ENCODE results near the gene ZBTB40.

The ZBTB40 gene

GRCh38 chr1:22536506-22536905, 84.9 kb downstream of the ZBTB40 start:
- no peak for DNase-seq

GRCh38 chr1:22537441-22538139, 85.9 kb downstream of the ZBTB40 start:
- DNase-seq, result no peak

- DNase-seq, result no peak
Observed at GRCh38 chr1:22539510-22540118, 88.0 kb downstream of the ZBTB40 start.

GRCh38 chr1:22540337-22540736, 88.7 kb downstream of the ZBTB40 start:
- DNase-seq, result no peak

GRCh38 chr1:22542886-22543285, 91.2 kb downstream of the ZBTB40 start:
- DNase-seq, result no peak

DNA sequence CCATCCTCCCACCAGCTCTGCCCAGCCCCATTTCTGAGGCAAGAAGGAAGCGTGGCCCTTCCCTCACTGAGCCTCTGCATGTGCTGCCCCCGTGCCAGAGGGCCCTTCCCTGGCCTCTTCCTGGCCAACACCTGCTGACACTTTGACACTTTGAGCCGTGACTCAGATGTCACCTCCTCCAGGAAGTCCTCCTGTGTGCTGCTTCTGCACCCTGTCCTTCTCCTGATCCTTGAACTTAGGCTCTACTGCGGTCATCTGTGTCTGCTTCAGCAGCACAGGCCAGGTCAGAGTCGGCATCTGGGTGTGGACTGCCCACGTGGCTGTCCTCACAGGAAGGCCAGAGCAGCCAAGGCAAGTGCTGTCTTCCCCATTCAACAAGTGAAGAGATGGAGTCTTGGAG, 92.0 kb downstream of the ZBTB40 start:
- no peak for DNase-seq

DNA sequence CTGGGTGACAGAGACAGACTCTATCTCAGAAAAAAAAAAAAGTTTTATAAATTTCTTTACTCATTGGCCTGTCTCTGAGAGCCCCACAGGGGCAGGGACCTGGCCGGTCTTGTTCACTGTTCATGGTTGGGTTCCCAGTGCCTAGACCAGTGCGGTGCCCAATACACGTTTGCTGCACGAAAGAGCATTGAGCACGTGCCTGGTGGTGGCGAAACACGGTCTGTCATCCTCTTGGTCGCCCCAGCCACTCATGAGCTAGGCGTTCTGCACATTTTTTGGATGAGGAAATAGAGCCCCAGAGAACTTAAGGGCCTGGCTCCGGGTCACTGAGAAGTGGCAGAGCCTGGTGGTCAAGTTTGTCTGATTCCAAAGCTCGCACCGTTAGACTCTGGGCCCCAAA, 93.0 kb downstream of the ZBTB40 start:
- DNase-seq, result no peak

DNA sequence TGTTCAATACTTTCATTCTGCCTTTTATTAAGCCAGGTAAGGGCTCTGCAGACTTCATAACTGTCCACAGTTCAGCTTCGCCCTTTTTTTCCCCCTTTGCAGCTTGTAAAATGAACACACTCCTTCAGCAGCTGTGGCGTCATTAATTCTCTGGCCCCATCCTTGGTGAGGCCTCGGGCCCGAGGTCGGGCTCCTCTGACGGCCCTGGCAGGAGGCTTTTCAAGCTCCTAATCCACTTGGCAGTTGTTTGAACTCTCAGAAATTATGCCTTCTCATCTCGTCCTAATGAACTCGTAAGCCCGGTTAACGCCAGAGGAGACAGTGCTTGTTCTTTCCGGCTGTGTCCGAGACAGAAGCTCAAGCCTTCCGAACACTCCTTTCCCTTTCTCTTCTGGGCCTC, 93.5 kb downstream of the ZBTB40 start:
- DNase-seq, result no peak

DNA sequence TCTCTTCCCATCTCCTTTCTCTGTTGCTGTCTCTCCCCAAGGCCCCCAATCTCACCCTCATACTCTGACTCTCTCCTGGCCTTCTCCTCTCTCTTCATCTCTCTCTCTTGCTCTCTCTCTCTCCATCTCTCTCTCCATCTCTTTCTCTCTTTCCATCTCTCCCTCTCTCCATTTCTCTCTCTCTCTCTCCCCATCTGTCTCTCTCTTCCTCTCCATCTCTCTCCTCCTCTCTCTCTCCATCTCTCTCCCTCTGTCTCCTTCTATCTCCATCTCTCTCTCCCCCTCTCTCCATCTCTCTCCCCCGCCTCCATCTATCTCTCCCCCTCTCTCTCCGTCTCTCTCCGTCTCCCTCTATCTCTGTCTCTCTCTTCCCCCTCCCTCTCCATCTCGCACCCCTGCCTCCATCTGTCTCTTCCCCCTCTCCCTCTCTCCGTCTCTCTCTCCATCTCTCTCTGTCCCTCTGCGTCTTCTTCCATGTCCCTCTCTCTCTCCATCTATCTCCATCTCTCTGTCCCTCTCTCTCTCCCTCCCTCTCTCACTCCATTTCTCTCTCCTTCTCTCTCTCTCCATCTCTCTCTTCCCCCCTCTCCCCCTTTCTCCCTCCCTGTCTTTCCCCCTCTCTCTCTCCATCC, 95.7 kb downstream of the ZBTB40 start:
- no peak for DNase-seq

- DNase-seq, result no peak
Observed at GRCh38 chr1:22547818-22548462, 96.3 kb downstream of the ZBTB40 start.

- DNase-seq, result no peak
Observed at GRCh38 chr1:22550021-22550420, 98.4 kb downstream of the ZBTB40 start.

DNA sequence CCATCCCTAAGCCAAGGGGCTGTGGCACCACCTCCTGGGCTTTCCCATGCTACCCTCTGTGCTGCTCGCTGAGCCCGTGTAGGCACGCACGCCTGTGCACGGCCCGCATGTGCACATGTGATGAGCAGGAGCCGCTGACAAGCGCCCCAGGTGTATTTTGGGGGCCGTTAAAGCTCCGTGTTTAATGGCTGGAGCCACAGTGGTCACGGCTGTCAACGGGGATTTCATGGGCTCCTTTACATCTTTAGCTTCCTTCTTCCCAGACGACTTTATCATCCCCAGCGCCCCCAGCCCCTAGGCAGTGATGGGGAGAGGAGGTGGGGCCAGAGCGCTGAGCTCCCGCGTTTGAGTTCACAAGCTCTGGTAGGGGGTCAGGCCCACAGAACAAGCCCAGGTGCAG, 99.9 kb downstream of the ZBTB40 start:
- no peak for DNase-seq

- no peak for DNase-seq
Observed at GRCh38 chr1:22552021-22552420, 100.4 kb downstream of the ZBTB40 start.

- DNase-seq, result no peak
Observed at GRCh38 chr1:22553104-22553880, 101.6 kb downstream of the ZBTB40 start.

DNA sequence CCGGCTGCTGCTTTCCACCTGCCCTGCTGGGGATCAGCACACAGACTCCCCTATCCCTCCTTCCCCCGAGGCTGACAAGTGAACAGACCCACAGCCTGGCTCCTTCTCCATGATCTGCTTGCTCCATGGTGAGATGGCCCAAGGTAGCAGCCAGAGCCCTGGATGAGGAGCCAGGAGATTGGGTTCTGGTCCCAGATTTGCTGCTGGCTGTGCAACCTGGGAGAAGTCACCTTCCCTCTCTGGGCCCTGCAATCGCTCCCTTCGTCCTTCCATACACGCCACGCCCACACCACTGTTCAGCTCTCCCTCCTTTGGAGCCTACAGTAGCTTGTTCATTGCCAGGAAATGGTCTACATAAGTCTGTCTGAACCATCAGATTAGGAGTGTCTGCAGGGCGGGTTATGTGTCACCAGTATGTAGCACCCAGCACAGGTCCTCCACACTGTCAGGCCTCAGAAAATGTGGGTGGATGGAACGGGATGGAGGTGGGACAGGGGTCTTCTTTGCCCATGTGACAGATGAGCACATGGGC, 102.4 kb downstream of the ZBTB40 start:
- no peak for DNase-seq

DNA sequence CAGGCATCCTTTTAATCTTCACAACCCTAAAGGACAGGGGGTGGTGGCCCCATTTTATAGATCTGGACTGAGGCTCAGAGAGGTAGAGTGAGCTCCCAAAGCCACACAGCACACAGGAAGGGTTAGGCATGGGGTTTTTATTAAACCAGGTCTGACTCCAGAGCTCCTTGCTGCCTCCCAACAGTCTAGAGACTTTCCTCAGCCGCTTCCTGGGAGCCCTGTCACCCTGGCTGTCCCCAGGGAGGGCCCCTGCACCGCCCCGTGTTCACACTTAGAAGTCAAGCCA, 103.7 kb downstream of the ZBTB40 start:
- DNase-seq, result no peak

- DNase-seq, result no peak
Observed at GRCh38 chr1:22556391-22557104, 104.9 kb downstream of the ZBTB40 start.

DNA sequence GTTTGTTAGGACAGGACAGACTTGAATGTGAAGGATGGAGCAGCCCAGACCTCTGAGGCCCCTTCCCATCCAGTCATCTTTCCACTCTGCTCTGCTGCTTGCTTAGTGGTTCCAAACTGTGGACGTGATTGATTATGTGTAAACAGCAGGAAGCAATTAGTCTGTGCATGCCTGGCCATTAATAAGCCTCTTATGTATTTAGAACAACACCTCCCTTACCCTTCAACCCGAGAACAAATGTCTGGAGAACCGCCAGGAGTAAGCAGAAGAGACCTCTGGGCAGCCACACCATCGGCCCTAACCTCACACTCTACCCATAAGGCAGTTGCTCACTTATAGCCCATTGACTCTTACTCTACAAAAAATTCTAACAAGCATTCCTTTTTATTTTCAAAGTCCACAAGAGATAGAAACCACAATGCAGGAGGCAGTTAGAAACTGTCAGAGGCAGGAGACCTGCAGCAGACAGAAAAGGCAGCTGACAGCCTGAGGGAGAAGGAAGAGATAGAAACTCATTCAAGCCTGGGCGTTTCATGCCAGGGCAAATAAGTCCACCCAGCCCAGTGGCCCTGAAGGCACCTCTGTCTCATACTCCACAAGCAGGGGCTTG, 105.8 kb downstream of the ZBTB40 start:
- DNase-seq, result no peak

DNA sequence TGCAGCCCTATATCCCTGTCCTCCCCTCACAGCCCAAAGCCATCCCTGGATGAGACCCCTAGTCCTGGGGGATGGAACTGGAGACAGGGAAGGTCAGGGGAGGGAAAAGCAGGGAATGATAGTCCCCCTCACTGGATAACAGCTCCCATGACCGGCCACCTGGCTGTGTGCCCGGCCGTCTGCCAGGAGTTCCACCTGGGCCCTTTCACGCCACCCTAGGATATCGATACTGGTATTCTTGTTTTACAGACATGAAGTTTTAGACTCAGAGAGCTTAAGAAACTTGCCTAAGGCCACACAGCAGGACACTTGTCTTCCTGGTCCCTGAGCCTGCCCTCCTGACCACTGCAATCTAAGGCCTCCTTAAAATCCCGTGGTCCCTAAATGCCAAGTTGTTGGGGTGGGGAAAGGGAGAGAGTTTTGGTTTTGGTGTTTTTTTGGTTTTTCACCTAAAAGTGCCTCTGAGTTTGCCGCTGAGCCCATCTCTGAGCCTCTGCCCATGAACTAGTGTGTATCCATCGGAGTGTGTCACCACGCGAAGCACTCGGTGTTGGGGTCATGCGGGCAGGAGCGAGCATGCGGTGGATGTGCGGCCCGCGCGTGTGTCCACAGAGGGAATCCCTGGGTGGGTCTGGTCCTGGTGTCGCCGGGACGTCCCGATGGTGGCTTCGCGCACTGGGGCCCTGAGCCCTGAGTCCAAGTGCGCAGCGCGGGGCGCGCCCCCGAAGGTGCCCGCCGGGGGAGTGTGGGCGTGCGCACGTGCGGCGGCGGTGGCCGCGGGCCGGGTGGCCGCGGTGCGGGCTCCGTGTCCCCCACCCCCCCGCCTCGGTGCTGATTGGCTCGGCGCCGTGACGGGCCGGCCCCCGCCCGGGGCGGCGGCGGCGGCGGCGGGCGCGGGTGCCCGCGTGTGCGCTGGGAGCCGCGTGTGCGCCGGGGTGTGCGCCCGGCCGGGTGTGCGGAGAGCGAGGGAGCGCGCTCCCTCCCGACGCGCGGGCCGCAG, 111.2 kb downstream of the ZBTB40 start, which contains the start of gene EPHA8:
TSS of gene EPHA8 (plus strand) at position 906 of the 1,000 bp plus-strand sequence. CDS start 147 bp downstream, outside the sequence.
- DNase-seq, result no peak
